IPS-18a (cell line): Measurements from ENCODE around the gene CTAGE15.
"Not testable (repeated sequence)": the region's sequence is repeated elsewhere in the genome, so short reads cannot be mapped to it uniquely, and the experiment has no call there.

Experiments
- H3K27ac ChIP-seq: one replicate; pipeline ENCODE4 v1.5.1; 2013; ENCODE audit warnings: low read length
- H3K27me3 ChIP-seq: one replicate; pipeline ENCODE4 v1.6.1; 2013; ENCODE audit warnings: mild to moderate bottlenecking, low read length; ENCODE audit not compliant: control insufficient read depth, insufficient read depth
- H3K36me3 ChIP-seq: one replicate; pipeline ENCODE4 v1.6.1; 2013; ENCODE audit warnings: low read depth, low read length; ENCODE audit not compliant: control insufficient read depth
- H3K4me1 ChIP-seq: one replicate; pipeline ENCODE4 v1.6.1; 2013; ENCODE audit warnings: low read depth, low read length; ENCODE audit not compliant: control insufficient read depth
- H3K4me3 ChIP-seq: one replicate; pipeline ENCODE4 v1.5.1; 2013; ENCODE audit warnings: low read length
- H3K9ac ChIP-seq: one replicate; pipeline ENCODE4 v1.6.1; 2013; ENCODE audit warnings: mild to moderate bottlenecking, low read length, moderate library complexity
- H3K9me3 ChIP-seq: one replicate; pipeline ENCODE4 v1.6.1; 2013; ENCODE audit warnings: low read depth, low read length; ENCODE audit not compliant: control insufficient read depth

CTAGE15 gene

DNA sequence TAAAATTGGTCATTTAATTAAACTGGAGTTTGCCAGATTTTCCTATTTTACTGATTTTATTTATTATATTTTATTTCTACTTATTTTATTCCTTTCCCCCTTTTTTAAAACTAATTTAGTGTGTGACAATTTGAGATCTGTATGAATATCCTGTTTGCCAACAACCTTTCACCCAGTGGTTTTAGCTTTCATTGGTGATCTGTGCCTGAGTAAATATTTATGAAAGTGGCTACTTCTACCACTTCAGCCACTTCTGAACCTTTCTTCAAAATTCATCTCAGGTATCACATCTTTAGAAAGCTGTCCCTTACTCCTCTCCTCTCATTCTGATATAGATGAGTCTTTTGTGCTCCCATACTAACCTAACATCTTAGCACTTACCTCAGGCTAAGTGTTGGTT lies 18.3 kb downstream of the CTAGE15 start:
- not testable (repeated sequence) for H3K36me3 ChIP-seq, H3K27ac ChIP-seq, H3K4me1 ChIP-seq, H3K9ac ChIP-seq, H3K27me3 ChIP-seq, H3K9me3 ChIP-seq, H3K4me3 ChIP-seq

DNA sequence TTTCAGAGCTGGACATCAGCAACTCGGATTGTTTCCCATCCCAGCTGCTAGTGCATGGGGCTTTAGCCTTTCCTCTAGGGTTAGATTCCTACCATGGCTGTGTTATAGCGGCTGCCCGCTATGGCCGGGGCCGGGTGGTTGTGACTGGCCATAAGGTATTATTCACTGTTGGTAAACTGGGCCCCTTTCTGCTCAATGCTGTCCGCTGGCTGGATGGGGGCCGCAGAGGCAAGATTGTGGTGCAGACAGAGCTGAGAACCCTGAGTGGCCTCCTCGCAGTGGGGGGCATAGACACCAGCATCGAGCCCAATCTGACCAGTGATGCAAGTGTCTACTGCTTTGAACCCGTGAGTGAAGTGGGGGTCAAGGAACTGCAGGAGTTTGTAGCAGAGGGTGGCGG lies 26.5 kb downstream of the CTAGE15 start:
- H3K27ac ChIP-seq, H3K4me3 ChIP-seq: not testable (repeated sequence)

GRCh38 chr7:143603549-143603948 lies 31.9 kb downstream of the CTAGE15 start:
- not testable (repeated sequence) for H3K27me3 ChIP-seq, H3K9me3 ChIP-seq, H3K9ac ChIP-seq, H3K36me3 ChIP-seq, H3K4me1 ChIP-seq, H3K4me3 ChIP-seq, H3K27ac ChIP-seq

More for the DNA sequence above, 26.5 kb downstream of the CTAGE15 start:
- not testable (repeated sequence) for H3K36me3 ChIP-seq, H3K9me3 ChIP-seq, H3K9ac ChIP-seq, H3K27me3 ChIP-seq, H3K4me1 ChIP-seq

- not testable (repeated sequence) for H3K4me3 ChIP-seq, H3K27me3 ChIP-seq, H3K4me1 ChIP-seq, H3K27ac ChIP-seq, H3K36me3 ChIP-seq, H3K9ac ChIP-seq, H3K9me3 ChIP-seq
Measured at GRCh38 chr7:143606088-143606487, 34.5 kb downstream of the CTAGE15 start.

DNA sequence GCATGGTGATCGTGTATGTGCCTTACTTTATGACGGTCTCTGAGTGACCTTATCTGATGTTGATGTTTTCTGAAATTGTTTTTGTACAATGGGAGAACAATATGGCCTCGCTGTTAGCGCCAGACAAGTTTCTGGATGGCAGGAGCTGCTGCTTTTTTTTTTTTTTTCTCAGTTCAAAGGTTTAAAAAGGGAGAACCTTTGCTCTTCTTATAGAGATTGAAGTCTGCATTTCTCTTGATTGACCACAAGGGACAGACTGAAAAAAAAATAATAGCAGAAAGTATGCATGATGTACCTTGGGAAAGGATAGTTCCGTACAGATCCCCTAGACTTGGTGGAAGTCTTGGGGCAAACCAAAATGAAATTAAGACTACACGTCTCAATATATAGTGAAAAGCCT lies 43.9 kb downstream of the CTAGE15 start:
- not testable (repeated sequence) for H3K27me3 ChIP-seq, H3K27ac ChIP-seq, H3K9ac ChIP-seq, H3K36me3 ChIP-seq, H3K4me3 ChIP-seq, H3K9me3 ChIP-seq, H3K4me1 ChIP-seq

DNA sequence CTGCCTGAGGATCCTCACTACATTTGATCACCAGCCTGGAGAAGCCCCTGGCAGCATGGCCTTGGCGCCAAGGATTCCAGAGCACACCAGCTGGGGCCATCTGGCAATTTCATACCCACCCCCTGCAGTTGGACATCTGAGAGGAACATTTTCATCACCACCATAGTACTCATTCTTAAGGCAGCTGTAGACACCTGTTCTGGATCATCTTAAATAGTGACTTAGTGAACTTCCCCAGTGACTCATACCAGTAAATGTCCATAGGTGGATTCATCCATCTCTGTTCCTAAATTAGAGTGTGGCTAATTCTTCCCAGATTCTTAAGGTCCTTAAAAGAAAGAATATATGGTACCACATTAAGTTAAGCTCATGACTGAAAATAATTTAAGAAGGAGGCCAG lies 45.6 kb downstream of the CTAGE15 start:
- not testable (repeated sequence) for H3K9me3 ChIP-seq, H3K36me3 ChIP-seq, H3K4me3 ChIP-seq, H3K4me1 ChIP-seq, H3K27me3 ChIP-seq, H3K27ac ChIP-seq, H3K9ac ChIP-seq

GRCh38 chr7:143620058-143620457 lies 48.5 kb downstream of the CTAGE15 start:
- not testable (repeated sequence) for H3K9ac ChIP-seq, H3K9me3 ChIP-seq, H3K27ac ChIP-seq, H3K4me1 ChIP-seq, H3K36me3 ChIP-seq, H3K27me3 ChIP-seq, H3K4me3 ChIP-seq

GRCh38 chr7:143620646-143621045 lies 49.0 kb downstream of the CTAGE15 start, which contains the start of gene TCAF2:
TCAF2 (plus strand) TSS chr7:143620974.
- H3K4me3 ChIP-seq, H3K27ac ChIP-seq, H3K9me3 ChIP-seq, H3K4me1 ChIP-seq, H3K36me3 ChIP-seq, H3K27me3 ChIP-seq, H3K9ac ChIP-seq: not testable (repeated sequence)

GRCh38 chr7:143621175-143621574 lies 49.6 kb downstream of the CTAGE15 start:
- not testable (repeated sequence) for H3K4me3 ChIP-seq, H3K36me3 ChIP-seq, H3K9ac ChIP-seq, H3K27me3 ChIP-seq, H3K4me1 ChIP-seq, H3K9me3 ChIP-seq, H3K27ac ChIP-seq

DNA sequence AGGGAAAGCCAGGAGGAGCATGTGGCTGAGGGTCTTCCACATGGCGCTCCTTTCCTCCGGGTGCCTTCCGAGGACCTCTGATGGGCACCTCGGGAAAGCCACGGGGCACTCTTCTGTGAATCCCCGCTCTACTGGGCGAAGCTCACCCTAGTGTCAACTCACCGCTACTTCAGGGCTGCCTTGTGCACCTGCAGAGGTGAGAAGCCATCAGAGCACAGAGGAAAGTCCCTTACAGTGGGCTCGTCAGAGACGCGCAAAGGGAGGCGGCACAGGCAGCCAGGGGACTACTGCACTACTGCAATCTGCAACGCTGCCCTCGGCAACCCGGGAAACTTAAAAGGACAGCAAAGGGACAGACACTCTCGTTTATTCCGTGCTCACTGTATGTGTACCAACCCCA lies 50.5 kb downstream of the CTAGE15 start:
- not testable (repeated sequence) for H3K27me3 ChIP-seq, H3K9me3 ChIP-seq, H3K4me1 ChIP-seq

More for the DNA sequence above, 50.5 kb downstream of the CTAGE15 start:
- H3K4me3 ChIP-seq, H3K9ac ChIP-seq, H3K27ac ChIP-seq, H3K36me3 ChIP-seq: not testable (repeated sequence)
